ENCODE data around the gene PSMB9.

DNA sequence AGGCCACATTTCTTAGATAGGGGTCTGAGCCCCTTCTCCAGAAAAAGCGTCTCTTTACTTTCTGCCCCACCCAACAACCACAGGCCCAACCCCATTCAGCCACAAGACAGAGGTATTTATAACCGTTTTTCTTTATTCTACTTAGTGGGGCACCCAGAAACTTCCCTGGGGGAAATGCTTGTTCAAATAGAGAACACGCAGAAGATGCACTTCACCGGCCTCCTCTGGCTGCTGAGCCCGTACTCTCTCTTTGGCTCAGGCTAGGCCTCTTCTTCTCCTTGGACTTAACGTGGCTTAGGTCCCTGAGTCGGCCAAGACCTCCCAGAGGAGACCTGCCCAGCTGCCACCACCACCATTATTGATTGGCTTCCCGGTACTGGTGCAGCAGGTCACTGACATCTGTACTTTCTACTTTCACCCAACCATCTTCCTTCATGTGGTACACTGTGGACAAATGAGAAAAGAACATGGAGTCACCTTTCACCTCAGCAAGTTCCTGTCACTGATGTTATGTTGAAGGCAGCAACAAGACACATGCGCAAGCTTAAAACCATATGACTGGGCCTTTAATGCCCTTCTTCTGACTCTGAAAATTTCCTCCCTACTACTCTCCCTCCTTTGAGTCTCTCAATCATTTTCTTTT, 13.3 kb upstream of the PSMB9 start:
- TF ChIP-seq, protein P1, sequence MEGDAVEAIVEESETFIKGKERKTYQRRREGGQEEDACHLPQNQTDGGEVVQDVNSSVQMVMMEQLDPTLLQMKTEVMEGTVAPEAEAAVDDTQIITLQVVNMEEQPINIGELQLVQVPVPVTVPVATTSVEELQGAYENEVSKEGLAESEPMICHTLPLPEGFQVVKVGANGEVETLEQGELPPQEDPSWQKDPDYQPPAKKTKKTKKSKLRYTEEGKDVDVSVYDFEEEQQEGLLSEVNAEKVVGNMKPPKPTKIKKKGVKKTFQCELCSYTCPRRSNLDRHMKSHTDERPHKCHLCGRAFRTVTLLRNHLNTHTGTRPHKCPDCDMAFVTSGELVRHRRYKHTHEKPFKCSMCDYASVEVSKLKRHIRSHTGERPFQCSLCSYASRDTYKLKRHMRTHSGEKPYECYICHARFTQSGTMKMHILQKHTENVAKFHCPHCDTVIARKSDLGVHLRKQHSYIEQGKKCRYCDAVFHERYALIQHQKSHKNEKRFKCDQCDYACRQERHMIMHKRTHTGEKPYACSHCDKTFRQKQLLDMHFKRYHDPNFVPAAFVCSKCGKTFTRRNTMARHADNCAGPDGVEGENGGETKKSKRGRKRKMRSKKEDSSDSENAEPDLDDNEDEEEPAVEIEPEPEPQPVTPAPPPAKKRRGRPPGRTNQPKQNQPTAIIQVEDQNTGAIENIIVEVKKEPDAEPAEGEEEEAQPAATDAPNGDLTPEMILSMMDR (IDR thresholded peaks at IDR 0.05), result no peak
- no peak for TF ChIP-seq POLR2A (IDR thresholded peaks at IDR 0.05)
